Prostate gland (tissue), 2 donors: Measurements from ENCODE around the gene PLCG1.

Experiments used
- CTCF ChIP-seq, 4 experiments: fragments of 200-600 bp in 2 of 4; fragments of 450-650 bp in 2 of 4; sonication (generic) in 2 of 4; IDR thresholded peaks; 1 replicate in 3 of 4; 2 replicates in 1 of 4; pipeline ENCODE4 v1.5.1; 2016 to 2019; ENCODE audit warnings: antibody characterized with exemption in 4 of 4, mild to moderate bottlenecking in 2 of 4, moderate library complexity in 2 of 4
- POLR2A ChIP-seq: fragments of 450-650 bp; IDR thresholded peaks from one replicate; pipeline ENCODE4 v1.6.1; 2016; ENCODE audit warnings: antibody characterized with exemption, mild to moderate bottlenecking
- POLR2AphosphoS5 ChIP-seq: sonication (generic); formaldehyde crosslinking; IDR thresholded peaks from one replicate; pipeline ENCODE4 v1.6.1; 2017; ENCODE audit warnings: antibody characterized with exemption

- TF ChIP-seq CTCF (IDR thresholded peaks at IDR 0.05) (no peak), POLR2A (no peak), POLR2AphosphoS5 (no peak)
Observed at GRCh38 chr20:41094353-41095055, 42.8 kb upstream of the PLCG1 start.
